HL-60 (cell line): Measurements from ENCODE around the gene LAYN.

Experiments used
- CTCF ChIP-seq: IDR thresholded peaks from one replicate; pipeline ENCODE4 v1.5.1; 2011; ENCODE audit warnings: low read length, control low read depth, inconsistent platforms; ENCODE audit not compliant: insufficient read depth
- POLR2AphosphoS5 ChIP-seq: IDR thresholded peaks from 2 replicates; pipeline ENCODE4 v1.6.1; 2012; ENCODE audit warnings: low read depth

- TF ChIP-seq CTCF = no peak
- no peak for TF ChIP-seq POLR2AphosphoS5
Measured at GRCh38 chr11:111540114-111540936, at the start of gene LAYN.
